Subcutaneous preadipocyte (primary cell): ENCODE measurements around the gene TMEM267. TPM values are rescaled to one million over a fixed set of nuclear protein-coding genes. Genes with fewer than 3 reads are reported as not detected.

Experiments
- total RNA-seq: library from RNA; depleted of rRNA; stranded (reverse); fragments of >200 nt; gene quantifications from 2 replicates; pipeline ENCODE4 v1.2.3, GENCODE V29; 2012

The TMEM267 gene, protein sequence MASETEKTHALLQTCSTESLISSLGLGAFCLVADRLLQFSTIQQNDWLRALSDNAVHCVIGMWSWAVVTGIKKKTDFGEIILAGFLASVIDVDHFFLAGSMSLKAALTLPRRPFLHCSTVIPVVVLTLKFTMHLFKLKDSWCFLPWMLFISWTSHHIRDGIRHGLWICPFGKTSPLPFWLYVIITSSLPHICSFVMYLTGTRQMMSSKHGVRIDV
- 9.2 and 10.0 TPM in 2 replicates for total RNA-seq

DNA sequence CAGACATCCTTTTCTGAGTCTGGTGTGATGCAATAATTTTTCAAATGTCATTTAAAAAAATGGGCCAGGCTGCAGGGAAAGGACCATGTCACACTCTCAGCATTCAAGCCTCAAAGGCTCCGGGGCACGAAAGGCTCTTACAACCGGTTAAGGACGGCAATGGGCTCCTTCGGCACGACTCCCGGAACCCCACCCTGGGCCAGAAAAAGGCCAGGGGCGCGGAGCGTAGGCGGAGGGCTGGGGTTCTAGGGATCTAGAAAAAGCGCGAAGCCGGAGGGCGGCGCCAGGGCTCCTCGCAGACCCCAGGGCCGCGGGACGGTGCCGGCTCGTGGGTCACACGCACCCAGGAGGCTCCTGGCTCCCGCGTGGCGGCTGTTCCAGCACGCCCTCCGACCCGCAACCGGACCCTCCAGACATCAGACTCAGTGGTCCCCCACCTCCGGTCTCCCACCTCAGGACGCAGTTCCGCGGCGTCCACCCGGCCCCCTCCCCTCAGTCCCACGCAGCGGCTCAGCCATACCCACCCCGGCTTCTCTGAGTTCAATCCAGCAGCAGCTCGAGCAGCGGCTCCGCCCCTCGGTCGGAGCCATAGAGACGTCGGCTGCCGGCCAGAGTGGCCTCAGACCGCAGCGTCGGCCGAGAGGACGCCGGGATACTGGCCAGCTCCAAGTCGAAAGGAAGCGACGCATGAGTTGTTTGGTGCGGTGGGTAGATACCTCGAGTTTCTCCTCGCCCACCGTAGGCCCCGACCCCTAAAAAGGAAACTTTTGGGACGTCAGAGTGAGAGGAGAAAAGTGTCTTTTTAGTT, at the start of gene TMEM267:
Gene TMEM267 (minus strand): TSS at position 568 of the 808 bp plus-strand sequence. CDS start 29,896 bp downstream, outside the sequence.

DNA sequence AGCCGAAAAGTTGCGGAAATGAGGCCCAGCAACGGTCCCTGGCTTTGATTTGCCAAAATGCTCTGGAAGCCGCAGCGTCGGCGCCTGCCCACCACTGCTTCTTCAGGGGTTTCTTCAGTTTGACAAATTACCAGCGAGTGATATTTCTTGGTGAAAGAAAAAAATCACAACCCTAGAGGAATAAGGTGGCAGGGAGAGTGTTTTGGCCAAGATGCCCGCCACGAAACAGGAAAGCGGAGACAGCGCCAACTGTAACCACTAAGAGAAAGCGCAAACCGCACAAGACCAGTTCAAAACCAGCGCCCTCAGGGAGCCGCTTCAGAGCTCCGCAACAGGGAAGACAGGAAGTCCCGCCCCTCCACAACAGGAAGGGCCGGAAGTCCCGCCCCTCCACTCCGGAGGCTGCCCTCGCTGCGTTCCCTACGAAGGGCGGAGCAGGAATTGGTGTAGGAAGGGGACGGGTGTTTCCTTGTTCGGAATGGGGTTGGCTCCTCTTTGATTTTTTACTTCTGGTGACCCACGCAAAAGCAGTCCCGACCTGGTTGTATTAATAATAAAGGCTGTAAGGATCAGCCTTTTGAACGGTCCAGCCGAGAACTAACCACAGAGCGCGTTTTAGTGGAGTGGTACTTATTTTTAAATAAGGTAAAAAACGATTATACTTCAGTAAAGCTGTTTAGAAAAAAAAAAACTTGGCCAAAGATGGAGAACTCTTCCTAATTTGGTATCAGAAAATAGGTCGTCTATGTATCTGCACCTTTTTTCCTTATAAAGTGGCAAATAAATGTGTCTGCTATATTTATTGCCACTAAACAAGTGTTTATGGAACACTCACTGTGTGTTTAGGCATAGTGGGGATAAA, 31.4 kb upstream of the TMEM267 start, which contains the start of gene C5orf34:
Gene C5orf34 (minus strand): TSS at position 333 of the 862 bp plus-strand sequence. CDS start 5,809 bp downstream, outside the sequence.

DNA sequence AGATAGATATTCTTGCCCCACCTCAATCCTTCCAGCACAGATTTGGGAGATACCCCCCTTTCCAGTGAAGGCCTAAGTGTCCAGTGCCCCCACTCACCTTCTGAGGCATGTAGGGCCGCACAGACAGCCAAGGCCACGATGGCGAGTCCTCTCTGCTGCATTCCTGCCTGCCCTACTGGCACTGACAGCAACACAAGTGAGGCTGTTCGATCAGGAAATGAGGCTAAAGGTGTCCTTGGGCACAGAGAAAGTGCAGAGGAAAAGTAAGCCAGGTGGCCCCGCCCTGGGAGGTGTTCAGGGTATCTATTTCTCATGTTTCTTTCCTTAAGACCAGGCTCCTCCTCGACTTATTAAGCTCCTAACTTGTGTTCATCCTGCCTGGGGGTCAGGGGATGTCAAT, 71.5 kb downstream of the TMEM267 start, which contains the start of gene CCL28:
Gene CCL28 (minus strand): TSS at position 236 of the 400 bp plus-strand sequence. CDS start 75 bp downstream, at position 161.

Other genes with a start within 250 kb of the TMEM267 start
- 259 and 382 TPM in 2 replicates for gene HMGCS1, start 170.5 kb downstream of the TMEM267 start, total RNA-seq
- 1.4 and 1.5 TPM in 2 replicates for gene CCL28, start 71.5 kb downstream of the TMEM267 start, total RNA-seq
- 5.5 and 7.6 TPM in 2 replicates for gene C5orf34, start 31.3 kb upstream of the TMEM267 start, total RNA-seq
- 58.8 and 71.9 TPM in 2 replicates for gene PAIP1, start 73.2 kb upstream of the TMEM267 start, total RNA-seq
- 39.3 and 46.1 TPM in 2 replicates for gene NNT, start 119.3 kb upstream of the TMEM267 start, total RNA-seq